GM18909 (cell line): ENCODE measurements around the gene RAB26.
"Not testable (repeated sequence)": the region's sequence is repeated elsewhere in the genome, so short reads cannot be mapped to it uniquely, and the experiment has no call there.

Source experiments
- ATAC-seq: cut with Tn5 transposase; IDR thresholded peaks from one replicate; pipeline ENCODE4 v1.9.1; 2021; ENCODE audit warnings: mild to moderate bottlenecking; ENCODE audit not compliant: unreplicated experiment, poor library complexity

Gene RAB26, protein sequence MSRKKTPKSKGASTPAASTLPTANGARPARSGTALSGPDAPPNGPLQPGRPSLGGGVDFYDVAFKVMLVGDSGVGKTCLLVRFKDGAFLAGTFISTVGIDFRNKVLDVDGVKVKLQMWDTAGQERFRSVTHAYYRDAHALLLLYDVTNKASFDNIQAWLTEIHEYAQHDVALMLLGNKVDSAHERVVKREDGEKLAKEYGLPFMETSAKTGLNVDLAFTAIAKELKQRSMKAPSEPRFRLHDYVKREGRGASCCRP

DNA sequence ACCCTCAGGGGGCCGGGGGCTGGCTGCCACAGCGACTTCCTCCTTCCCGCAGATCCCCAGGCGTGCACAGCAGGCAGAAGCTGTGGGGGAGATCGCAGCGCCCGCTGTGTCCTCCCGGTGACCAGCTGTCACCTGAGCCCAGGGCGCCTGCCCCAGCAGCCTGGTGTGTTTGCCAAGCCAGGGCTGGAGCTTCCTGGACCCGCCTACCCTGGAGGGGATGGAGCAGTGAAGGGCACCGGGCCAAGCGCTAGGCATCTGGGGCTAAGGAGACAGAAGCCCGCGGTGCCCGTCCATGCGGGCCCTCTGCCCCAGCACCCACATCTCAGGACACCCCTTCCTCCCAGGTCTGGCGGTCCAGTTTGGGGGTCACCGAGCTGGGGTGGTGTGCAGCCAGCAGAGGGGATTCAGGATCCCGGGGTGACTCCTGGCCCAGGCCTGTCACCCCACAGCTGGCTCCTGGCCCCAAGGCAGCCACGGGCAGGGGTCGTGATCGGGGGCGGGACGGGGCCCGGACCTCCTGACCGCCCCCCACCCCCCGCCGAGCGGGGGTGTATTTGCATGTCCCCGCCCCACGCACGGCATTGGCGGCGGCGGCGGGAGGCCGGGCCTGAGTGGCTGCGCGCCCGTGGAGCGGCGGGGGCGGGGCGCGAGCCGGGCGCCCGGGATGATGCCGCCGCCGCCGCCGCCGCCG is at the start of gene RAB26:
RAB26 (plus strand) TSS at position 645 of the 691 bp plus-strand sequence. CDS start 159 bp downstream, outside the sequence.
- ATAC-seq: no peak

- ATAC-seq: not testable (repeated sequence)
These were observed 46.8 kb upstream of the RAB26 start for GRCh38 chr16:2101581-2101980.

DNA sequence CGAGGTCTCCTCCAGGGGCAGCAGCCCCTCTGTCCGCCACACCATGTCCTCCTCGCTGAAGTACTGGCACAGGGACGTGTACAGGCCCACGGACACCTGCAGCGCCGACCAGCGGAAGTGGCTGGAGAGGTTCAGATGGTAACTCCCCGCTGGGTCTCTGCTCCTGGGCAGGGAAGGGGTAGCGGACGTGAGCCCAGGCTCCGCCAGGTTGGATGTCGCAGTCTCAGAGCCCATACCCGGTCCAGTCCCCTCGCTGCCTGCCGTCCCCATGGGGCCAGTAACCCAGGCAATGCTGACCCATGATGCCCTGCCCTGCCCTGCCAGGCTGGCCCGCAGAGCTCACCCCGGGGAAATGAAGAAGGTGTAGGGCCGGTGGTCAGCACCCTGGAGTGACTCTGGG is 46.0 kb upstream of the RAB26 start:
- ATAC-seq: no peak

- not testable (repeated sequence) for ATAC-seq
These were observed 44.0 kb upstream of the RAB26 start for GRCh38 chr16:2104464-2104863.

DNA sequence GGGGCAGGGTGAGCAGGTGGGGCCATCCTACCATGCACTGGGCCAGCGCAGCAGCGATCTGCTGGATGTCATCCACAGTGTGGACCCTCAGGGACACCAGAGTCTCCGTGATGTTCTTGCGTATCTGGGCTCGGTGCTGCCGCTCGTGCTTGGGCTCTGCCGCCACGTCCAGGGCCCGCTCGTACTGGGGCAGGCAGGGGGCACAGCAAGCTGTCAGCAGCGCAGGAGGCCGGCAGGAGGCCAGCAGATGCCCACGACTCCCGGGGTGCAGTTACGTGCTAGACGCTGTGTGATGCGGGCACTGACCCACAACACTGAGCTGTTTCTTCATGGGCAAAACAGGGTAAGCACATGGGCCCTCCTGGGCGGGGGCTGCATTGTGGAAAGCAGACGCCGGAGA is 43.1 kb upstream of the RAB26 start:
- ATAC-seq: not testable (repeated sequence)

GRCh38 chr16:2105769-2106168 is 42.7 kb upstream of the RAB26 start:
- not testable (repeated sequence) for ATAC-seq

GRCh38 chr16:2106211-2106610 is 42.2 kb upstream of the RAB26 start:
- ATAC-seq: not testable (repeated sequence)

GRCh38 chr16:2107121-2107790 is 41.2 kb upstream of the RAB26 start:
- ATAC-seq: not testable (repeated sequence)

GRCh38 chr16:2107791-2108125 is 40.7 kb upstream of the RAB26 start:
- not testable (repeated sequence) for ATAC-seq

DNA sequence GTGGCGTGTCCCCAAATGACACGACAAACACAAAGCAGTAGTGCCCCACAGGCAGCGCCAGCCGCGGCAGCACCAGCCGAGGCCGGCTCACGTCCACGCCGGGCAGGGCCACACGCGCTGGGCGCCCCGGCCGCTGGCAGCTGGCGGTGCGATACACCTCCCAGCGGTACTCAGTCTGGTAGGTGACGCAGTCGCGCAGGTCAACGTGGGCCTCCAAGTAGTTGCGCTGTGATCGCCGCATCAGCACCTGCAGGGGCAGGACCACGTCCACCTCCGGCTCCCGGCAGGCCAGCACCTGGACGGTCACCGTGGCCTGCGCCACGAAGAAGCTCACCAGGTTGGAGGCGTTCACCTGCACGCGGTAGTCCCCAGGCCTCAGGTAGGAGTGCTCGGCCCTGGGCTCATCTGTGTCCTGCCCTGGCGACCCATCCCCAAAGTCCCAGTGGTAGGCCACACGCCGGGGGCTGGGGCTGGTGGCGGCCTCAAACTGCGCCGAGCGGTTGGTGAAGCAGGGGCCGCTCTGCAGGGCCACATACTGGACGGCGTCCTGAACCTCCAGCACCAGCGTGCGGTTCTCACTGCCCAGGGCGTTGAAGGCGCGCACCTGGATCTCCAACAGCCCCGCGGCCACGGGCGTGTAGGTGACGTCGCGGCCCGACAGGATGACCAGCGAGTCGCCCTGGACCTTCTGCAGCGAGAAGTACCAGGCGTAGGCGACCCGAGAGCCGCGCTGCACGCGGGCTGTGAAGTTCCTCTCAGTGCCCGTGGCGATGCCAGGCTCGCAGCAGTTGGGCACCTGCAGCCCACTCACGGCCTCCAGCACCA is 39.8 kb upstream of the RAB26 start:
- not testable (repeated sequence) for ATAC-seq

GRCh38 chr16:2109271-2109580 is 39.2 kb upstream of the RAB26 start:
- ATAC-seq: not testable (repeated sequence)

DNA sequence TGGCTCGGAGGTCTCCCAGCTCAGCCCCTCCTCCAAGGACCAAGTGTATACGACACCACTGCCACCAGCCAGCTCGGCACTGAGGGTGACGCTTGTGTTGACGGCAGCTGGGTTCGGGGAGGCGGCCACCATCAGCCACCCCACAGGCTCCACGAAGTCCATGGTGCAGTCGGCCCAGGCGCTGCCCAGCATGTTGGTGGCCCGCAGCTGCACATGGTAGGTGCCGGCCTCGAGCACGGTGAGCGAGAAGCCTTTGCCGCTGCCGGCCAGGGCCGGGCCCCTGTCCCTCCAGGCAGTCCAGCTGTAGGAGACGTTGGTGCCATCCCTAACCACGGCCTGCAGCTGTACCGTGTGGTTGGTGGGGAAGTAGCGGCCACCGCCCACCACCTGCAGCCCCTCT is 38.6 kb upstream of the RAB26 start:
- ATAC-seq: not testable (repeated sequence)

GRCh38 chr16:2110332-2111008 is 38.0 kb upstream of the RAB26 start:
- ATAC-seq: not testable (repeated sequence)

- ATAC-seq: not testable (repeated sequence)
These were observed 37.4 kb upstream of the RAB26 start for GRCh38 chr16:2111009-2111353.

- ATAC-seq: not testable (repeated sequence)
These were observed 36.8 kb upstream of the RAB26 start for GRCh38 chr16:2111412-2112335.

GRCh38 chr16:2112539-2113106 is 35.8 kb upstream of the RAB26 start:
- not testable (repeated sequence) for ATAC-seq

DNA sequence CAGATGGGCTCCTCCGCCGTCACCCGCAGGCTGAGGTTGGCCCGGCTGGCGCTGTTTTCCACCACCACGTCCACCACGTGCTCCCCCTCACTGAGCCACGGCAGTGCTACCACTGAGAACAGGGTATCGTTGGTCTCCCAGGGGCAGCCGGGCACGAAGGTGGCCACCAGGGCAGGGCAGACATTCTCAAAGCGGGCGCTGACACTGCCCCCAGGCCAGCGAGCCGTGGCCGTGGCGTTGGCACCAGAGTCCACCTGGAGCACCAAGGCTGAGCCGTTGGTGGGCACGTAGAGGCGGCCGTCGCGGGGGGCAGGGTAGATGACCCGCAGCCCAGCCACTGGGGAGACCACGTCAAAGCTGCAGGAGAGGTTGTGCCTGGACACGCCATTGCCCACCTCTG is 34.2 kb upstream of the RAB26 start:
- ATAC-seq: not testable (repeated sequence)

DNA sequence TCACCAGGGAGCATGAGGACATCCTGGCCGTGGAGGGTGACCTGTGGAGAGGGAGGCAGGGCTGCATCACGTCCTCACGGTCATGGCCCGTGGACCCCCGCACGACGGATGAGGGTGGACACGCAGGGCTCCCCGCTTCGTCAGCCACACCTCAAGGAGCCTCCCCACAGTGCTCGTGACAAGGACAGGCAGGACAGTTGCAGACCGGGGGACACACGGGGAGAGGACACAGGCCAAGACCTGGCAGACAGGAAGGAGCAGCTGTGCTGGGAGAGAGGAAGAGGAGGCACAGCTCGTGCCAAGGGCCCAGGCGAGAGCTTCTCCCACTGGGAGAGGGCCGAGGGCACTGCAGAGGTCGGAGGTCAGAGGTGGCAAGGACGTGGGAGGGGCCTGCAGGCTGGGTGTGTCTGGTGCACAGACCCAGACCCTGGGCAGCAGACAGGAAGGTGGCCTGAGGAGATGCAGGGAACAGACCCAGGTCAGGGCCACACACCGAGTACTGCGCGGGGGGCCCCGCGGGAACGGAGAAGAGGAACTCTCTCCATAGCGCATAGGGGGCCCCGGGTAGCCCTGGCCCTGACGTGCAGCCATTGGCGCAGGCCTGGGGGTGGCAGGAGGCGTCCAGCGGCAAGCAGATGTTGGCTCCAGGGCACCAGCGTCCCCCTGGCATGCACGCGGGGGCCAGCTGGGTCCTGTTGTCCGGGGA is 33.4 kb upstream of the RAB26 start:
- ATAC-seq: not testable (repeated sequence)
